Keratinocyte (primary cell): ENCODE results near the gene EYS.

Experiments used
- CTCF ChIP-seq, 3 experiments: IDR thresholded peaks in 1 of 3; conservative IDR thresholded peaks in 1 of 3; optimal IDR thresholded peaks in 1 of 3; 2 replicates in 2 of 3; 3 replicates in 1 of 3; pipeline versions ENCODE3 to v1.5.1; 2011; ENCODE audit warnings: low read length in 3 of 3, mild to moderate bottlenecking in 3 of 3, moderate library complexity in 2 of 3, control low read depth in 1 of 3, inconsistent platforms in 1 of 3; ENCODE audit not compliant: insufficient read depth in 2 of 3; ENCODE audit errors: extremely low read depth in 1 of 3
- EZH2 ChIP-seq: IDR thresholded peaks from one replicate; pipeline ENCODE4 v1.6.1; 2012; ENCODE audit warnings: inconsistent platforms, mild to moderate bottlenecking, low read length, moderate library complexity

DNA sequence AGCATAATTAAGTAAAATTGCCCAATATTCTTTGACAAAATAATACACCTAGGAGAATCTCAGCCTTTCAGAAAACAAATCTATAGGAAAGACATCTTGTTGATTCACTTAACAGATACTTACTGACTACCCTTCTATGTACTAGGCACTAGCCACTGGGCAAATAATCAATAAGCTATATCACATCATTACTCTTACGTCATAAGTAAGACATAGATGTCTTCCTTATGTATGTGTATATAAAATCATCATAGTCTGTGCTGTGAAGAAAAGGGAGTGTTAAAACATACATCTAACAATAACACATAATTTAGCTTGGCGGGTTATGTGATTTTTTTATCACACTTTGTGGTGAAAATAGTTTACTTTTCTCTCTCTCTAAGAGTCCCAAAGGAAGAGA is 733.9 kb downstream of the EYS start:
- TF ChIP-seq CTCF (optimal IDR thresholded peaks at IDR 0.05 in 1 of 3, IDR thresholded peaks at IDR 0.05 in 1 of 3, conservative IDR thresholded peaks at IDR 0.05 in 1 of 3; ENCODE audit: extremely low read depth in 1 of 3, insufficient read depth in 2 of 3, low read length in 3 of 3) (no peak), EZH2 (no peak)
